ENCODE measurements around the gene OR5AS1.

DNA sequence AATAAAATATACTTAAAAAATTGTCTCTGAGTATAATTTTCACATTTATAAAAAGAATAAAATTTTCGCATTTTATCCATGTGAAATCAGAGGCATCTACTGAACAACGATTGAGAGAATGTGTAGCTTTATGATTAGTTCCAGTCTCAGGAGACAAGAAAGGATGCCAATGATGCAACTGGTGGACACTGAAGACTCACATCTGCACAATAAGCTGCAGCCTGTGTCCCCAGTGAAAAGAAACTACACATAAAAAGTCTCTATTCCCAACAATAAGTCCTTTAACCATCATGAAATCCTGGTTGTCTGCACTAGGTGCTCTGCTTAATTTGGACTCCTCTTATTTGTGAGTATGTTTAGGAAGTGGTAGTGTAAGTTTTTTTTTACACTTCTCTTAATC is 22.0 kb downstream of the OR5AS1 start:
- TF ChIP-seq, protein P1, sequence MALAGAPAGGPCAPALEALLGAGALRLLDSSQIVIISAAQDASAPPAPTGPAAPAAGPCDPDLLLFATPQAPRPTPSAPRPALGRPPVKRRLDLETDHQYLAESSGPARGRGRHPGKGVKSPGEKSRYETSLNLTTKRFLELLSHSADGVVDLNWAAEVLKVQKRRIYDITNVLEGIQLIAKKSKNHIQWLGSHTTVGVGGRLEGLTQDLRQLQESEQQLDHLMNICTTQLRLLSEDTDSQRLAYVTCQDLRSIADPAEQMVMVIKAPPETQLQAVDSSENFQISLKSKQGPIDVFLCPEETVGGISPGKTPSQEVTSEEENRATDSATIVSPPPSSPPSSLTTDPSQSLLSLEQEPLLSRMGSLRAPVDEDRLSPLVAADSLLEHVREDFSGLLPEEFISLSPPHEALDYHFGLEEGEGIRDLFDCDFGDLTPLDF (CRISPR knock-in tag; IDR thresholded peaks at IDR 0.05) = no peak
- TF ChIP-seq, protein P2, sequence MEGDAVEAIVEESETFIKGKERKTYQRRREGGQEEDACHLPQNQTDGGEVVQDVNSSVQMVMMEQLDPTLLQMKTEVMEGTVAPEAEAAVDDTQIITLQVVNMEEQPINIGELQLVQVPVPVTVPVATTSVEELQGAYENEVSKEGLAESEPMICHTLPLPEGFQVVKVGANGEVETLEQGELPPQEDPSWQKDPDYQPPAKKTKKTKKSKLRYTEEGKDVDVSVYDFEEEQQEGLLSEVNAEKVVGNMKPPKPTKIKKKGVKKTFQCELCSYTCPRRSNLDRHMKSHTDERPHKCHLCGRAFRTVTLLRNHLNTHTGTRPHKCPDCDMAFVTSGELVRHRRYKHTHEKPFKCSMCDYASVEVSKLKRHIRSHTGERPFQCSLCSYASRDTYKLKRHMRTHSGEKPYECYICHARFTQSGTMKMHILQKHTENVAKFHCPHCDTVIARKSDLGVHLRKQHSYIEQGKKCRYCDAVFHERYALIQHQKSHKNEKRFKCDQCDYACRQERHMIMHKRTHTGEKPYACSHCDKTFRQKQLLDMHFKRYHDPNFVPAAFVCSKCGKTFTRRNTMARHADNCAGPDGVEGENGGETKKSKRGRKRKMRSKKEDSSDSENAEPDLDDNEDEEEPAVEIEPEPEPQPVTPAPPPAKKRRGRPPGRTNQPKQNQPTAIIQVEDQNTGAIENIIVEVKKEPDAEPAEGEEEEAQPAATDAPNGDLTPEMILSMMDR (IDR thresholded peaks at IDR 0.05) = no peak
- TF ChIP-seq NR3C1 (CRISPR knock-in tag; conservative IDR thresholded peaks at IDR 0.05; ENCODE audit: low read depth) (no peak), FOXK1 (CRISPR knock-in tag; IDR thresholded peaks at IDR 0.05) (no peak), FOXP1 (CRISPR knock-in tag; IDR thresholded peaks at IDR 0.05; ENCODE audit: borderline replicate concordance) (no peak), CREM (CRISPR knock-in tag; IDR thresholded peaks at IDR 0.05) (no peak), TEAD4 (CRISPR knock-in tag; IDR thresholded peaks at IDR 0.05) (no peak), SP1 (CRISPR knock-in tag; conservative IDR thresholded peaks at IDR 0.05) (no peak), ATF1 (CRISPR knock-in tag; IDR thresholded peaks at IDR 0.05) (no peak), MXD4 (CRISPR knock-in tag; IDR thresholded peaks at IDR 0.05; ENCODE audit: borderline replicate concordance) (no peak)
- TF ChIP-seq, protein P3, sequence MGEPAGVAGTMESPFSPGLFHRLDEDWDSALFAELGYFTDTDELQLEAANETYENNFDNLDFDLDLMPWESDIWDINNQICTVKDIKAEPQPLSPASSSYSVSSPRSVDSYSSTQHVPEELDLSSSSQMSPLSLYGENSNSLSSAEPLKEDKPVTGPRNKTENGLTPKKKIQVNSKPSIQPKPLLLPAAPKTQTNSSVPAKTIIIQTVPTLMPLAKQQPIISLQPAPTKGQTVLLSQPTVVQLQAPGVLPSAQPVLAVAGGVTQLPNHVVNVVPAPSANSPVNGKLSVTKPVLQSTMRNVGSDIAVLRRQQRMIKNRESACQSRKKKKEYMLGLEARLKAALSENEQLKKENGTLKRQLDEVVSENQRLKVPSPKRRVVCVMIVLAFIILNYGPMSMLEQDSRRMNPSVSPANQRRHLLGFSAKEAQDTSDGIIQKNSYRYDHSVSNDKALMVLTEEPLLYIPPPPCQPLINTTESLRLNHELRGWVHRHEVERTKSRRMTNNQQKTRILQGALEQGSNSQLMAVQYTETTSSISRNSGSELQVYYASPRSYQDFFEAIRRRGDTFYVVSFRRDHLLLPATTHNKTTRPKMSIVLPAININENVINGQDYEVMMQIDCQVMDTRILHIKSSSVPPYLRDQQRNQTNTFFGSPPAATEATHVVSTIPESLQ (CRISPR knock-in tag; IDR thresholded peaks at IDR 0.05) = no peak
- TF ChIP-seq, protein P4, sequence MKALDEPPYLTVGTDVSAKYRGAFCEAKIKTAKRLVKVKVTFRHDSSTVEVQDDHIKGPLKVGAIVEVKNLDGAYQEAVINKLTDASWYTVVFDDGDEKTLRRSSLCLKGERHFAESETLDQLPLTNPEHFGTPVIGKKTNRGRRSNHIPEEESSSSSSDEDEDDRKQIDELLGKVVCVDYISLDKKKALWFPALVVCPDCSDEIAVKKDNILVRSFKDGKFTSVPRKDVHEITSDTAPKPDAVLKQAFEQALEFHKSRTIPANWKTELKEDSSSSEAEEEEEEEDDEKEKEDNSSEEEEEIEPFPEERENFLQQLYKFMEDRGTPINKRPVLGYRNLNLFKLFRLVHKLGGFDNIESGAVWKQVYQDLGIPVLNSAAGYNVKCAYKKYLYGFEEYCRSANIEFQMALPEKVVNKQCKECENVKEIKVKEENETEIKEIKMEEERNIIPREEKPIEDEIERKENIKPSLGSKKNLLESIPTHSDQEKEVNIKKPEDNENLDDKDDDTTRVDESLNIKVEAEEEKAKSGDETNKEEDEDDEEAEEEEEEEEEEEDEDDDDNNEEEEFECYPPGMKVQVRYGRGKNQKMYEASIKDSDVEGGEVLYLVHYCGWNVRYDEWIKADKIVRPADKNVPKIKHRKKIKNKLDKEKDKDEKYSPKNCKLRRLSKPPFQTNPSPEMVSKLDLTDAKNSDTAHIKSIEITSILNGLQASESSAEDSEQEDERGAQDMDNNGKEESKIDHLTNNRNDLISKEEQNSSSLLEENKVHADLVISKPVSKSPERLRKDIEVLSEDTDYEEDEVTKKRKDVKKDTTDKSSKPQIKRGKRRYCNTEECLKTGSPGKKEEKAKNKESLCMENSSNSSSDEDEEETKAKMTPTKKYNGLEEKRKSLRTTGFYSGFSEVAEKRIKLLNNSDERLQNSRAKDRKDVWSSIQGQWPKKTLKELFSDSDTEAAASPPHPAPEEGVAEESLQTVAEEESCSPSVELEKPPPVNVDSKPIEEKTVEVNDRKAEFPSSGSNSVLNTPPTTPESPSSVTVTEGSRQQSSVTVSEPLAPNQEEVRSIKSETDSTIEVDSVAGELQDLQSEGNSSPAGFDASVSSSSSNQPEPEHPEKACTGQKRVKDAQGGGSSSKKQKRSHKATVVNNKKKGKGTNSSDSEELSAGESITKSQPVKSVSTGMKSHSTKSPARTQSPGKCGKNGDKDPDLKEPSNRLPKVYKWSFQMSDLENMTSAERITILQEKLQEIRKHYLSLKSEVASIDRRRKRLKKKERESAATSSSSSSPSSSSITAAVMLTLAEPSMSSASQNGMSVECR (CRISPR knock-in tag; IDR thresholded peaks at IDR 0.05; ENCODE audit: borderline replicate concordance) = no peak

All from WTC11 (cell line).